ENCODE data around the gene GRID2. TPM values are rescaled to one million over a fixed set of nuclear protein-coding genes. Genes with fewer than 3 reads are reported as not detected.

The GRID2 gene
- total RNA-seq, 4 donors from 2014 or later: 0.33 TPM; not detected in 3

DNA sequence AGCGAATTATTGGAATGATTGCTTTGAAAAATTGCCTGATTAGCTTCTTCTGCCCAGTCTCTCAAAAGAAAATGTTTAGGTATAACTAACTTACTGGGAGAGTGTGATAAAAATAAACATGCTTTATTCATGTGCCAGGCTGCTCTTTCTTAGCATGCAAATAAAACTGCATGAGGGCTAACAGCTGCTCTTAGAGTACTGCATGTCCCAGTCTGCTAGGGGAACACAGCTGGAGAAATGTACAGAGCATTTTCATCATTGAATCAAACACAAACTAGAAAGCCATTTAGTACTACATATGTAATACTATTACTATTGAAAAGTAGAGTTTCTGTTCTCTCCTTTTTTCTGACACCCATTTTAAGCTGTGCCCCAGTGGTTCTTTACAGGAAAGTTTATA is 726.0 kb downstream of the GRID2 start:
- H3K4me1 ChIP-seq: no peaks in the 10 kb centered on the region
- TF ChIP-seq POLR2A (IDR thresholded peaks at IDR 0.05): no peak
- TF ChIP-seq, protein P1, sequence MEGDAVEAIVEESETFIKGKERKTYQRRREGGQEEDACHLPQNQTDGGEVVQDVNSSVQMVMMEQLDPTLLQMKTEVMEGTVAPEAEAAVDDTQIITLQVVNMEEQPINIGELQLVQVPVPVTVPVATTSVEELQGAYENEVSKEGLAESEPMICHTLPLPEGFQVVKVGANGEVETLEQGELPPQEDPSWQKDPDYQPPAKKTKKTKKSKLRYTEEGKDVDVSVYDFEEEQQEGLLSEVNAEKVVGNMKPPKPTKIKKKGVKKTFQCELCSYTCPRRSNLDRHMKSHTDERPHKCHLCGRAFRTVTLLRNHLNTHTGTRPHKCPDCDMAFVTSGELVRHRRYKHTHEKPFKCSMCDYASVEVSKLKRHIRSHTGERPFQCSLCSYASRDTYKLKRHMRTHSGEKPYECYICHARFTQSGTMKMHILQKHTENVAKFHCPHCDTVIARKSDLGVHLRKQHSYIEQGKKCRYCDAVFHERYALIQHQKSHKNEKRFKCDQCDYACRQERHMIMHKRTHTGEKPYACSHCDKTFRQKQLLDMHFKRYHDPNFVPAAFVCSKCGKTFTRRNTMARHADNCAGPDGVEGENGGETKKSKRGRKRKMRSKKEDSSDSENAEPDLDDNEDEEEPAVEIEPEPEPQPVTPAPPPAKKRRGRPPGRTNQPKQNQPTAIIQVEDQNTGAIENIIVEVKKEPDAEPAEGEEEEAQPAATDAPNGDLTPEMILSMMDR (IDR thresholded peaks at IDR 0.05): no peak
- no peak overlapping the region for H3K27ac ChIP-seq
- WGBS, 2 donors: 88 to 92% methylated on average over 1 of the region's 1 CpG
- no peak for DNase-seq
- H3K9me3 ChIP-seq: no peaks in the 10 kb centered on the region
- H3K4me3 ChIP-seq (replicated peaks in 1 of 3): no peak overlapping the region
- intact Hi-C loops (cut with DNase I): no loop called here
- no peaks in the 10 kb centered on the region for H3K27me3 ChIP-seq
- H3K36me3 ChIP-seq: no peaks in the 10 kb centered on the region

DNA sequence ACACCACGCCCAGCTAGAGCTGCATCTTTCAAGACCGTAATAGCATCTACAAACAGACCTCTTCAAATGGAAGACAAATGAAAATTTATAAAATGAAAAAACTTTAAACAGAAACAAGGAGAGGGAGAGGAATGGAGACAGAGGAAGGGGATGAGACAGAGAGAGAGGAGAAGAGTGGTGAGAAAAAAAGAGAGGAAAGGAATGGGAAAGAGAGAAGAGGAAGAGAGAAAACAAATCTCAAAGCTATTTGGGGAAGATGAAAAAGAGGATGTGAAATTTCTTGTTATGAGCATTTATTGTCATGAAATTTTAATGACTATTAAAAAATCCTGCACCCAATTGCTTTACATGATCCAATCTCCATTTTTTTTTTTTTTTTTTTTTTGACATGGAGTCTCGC is 726.9 kb downstream of the GRID2 start:
- TF ChIP-seq, protein P1 (IDR thresholded peaks at IDR 0.05): no peak
- no peak for TF ChIP-seq POLR2A (IDR thresholded peaks at IDR 0.05)
- intact Hi-C loops (cut with DNase I): no loop called here
- Histone ChIP-seq H3K27ac (no peak overlapping the region), H3K9me3 (no peaks in the 10 kb centered on the region), H3K4me3 (replicated peaks in 1 of 3) (no peak overlapping the region), H3K36me3 (no peaks in the 10 kb centered on the region), H3K4me1 (no peaks in the 10 kb centered on the region), H3K27me3 (no peaks in the 10 kb centered on the region)
- 89 to 97% methylated on average over 3 of the region's 3 CpGs for WGBS, 2 donors
- DNase-seq: no peak

DNA sequence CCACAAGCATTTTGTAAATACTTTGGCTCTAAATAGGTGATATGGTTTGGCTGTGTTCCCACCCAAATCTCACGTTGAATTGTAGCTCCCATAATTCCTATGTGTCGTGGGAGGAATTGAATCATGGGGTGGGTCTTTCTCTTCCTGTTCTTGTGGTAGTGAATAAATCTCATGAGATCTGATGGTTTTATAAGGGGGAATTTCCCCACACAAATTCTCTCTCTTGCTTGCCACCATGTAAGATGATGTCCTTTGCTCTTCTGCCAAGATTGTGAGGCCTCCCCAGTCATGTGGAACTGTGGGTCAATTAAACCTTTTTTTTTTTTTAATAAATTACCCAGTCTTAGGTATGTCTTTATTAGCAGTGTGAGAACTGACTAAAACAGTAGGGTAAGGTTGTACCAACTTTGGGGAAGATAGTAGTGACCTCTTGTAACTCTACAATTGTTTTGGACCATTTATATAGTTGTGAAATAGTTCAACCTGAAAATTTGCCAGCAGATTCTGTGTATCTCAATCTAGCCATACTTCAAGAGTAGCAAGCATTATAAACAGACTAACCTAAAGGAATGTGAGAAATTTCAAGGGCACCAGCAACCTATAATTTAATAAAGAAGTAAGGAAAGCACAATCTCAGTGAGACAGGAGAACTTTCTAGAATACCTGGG is 727.8 kb downstream of the GRID2 start:
- no peaks in the 10 kb centered on the region for H3K4me1 ChIP-seq
- no peak overlapping the region for H3K4me3 ChIP-seq (replicated peaks in 1 of 3)
- no peaks in the 10 kb centered on the region for H3K9me3 ChIP-seq
- peak overlapping the region in 1 of 3 donors; percentile 14 for H3K27ac ChIP-seq
- H3K27me3 ChIP-seq: no peaks in the 10 kb centered on the region
- intact Hi-C loops (cut with DNase I): no loop called here
- no peak for TF ChIP-seq POLR2A (IDR thresholded peaks at IDR 0.05)
- TF ChIP-seq, protein P1 (IDR thresholded peaks at IDR 0.05): no peak
- 71 to 92% methylated on average over 2 of the region's 2 CpGs for WGBS, 2 donors
- no peak for DNase-seq
- H3K36me3 ChIP-seq: no peaks in the 10 kb centered on the region

DNA sequence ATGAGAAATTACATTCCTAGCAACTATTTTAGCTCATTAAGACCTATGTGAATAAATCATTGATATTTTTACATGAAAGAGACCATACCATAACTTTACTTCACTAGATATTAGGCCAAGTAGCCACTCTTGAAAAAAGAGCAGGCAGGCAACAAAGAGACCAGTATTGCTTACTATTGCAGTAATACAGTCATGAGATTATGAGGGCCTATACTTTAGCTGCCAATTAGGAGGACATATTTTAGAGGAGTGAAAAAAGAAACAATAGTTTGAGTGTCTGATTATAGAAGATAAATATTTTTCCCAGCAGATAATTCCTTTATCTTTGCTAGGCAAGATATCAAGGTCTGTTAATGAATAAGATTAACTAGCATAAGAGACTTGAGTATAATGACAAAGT is 739.0 kb downstream of the GRID2 start:
- no peak overlapping the region for H3K4me3 ChIP-seq (replicated peaks in 1 of 3)
- no peaks in the 10 kb centered on the region for H3K4me1 ChIP-seq
- intact Hi-C loops (cut with DNase I): no loop called here
- H3K36me3 ChIP-seq: no peaks in the 10 kb centered on the region
- DNase-seq: no peak
- no peaks in the 10 kb centered on the region for H3K27me3 ChIP-seq
- H3K9me3 ChIP-seq: no peaks in the 10 kb centered on the region
- TF ChIP-seq, protein P1 (IDR thresholded peaks at IDR 0.05): no peak
- TF ChIP-seq POLR2A (IDR thresholded peaks at IDR 0.05): no peak
- H3K27ac ChIP-seq: no peak overlapping the region

DNA sequence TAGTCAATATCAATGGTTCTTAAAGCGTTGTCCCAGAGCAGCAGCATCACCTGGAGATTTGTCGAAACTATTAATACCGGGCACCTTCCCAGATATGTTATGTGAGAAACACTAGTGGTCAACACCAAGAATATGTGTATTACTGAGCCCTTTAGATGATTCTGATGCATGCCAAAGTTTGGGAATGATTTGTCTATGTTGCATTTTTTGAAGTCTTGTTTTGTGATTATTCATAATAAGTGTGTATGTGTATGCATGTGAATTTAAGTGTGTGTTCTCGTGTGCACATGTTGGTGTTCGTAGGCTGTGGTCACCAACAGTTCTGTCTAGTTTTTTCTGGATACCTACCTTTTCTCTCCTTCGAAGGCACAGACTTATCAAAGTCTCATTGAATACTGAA is 749.4 kb downstream of the GRID2 start:
- TF ChIP-seq POLR2A (IDR thresholded peaks at IDR 0.05): no peak
- TF ChIP-seq, protein P1 (IDR thresholded peaks at IDR 0.05): no peak
- Histone ChIP-seq H3K27me3 (no peaks in the 10 kb centered on the region), H3K9me3 (no peaks in the 10 kb centered on the region), H3K36me3 (no peaks in the 10 kb centered on the region), H3K4me3 (replicated peaks in 1 of 3) (no peak overlapping the region), H3K4me1 (peaks cover 0 to 6% of the 10 kb centered on the region in 2 donors), H3K27ac (no peak overlapping the region)
- DNase-seq: no peak
- intact Hi-C loops (cut with DNase I): no loop called here
- 95 to 97% methylated on average over 6 of the region's 6 CpGs for WGBS, 2 donors

Data from thyroid gland (tissue), 4 donors.